GM18951 (cell line): ENCODE data around the gene SIRT3.
"Not testable (repeated sequence)": the region's sequence is repeated elsewhere in the genome, so short reads cannot be mapped to it uniquely, and the experiment has no call there.

Experiments
- POLR2A ChIP-seq: IDR thresholded peaks from 4 replicates; pipeline ENCODE4 v1.6.1; 2011; ENCODE audit warnings: mild to moderate bottlenecking; ENCODE audit not compliant: insufficient read length, insufficient read depth; ENCODE audit errors: extremely low read depth
- in situ Hi-C: fragments of 300-500 bp; cut with MboI; formaldehyde crosslinking; loops from one replicate; pipeline ENCODE4 v1.12.0; 2022; ENCODE audit warnings: low sequenced_read_pairs, mixed read lengths, inconsistent platforms; ENCODE audit not compliant: unreplicated experiment

Gene SIRT3

GRCh38 chr11:223026-223789 is 12.9 kb downstream of the SIRT3 start:
- in situ Hi-C loops: no loop called here
- no peak for TF ChIP-seq POLR2A

GRCh38 chr11:221998-222789 is 13.9 kb downstream of the SIRT3 start:
- in situ Hi-C loops: no loop called here
- no peak for TF ChIP-seq POLR2A

- in situ Hi-C loops: no loop called here
- no peak for TF ChIP-seq POLR2A
Observed at GRCh38 chr11:221539-221938, 14.6 kb downstream of the SIRT3 start.

GRCh38 chr11:220641-221215 is 15.4 kb downstream of the SIRT3 start:
- in situ Hi-C loops: not testable (repeated sequence)

- TF ChIP-seq POLR2A: no peak
- in situ Hi-C loops: no loop called here
Observed at GRCh38 chr11:218815-219593, 17.1 kb downstream of the SIRT3 start.

GRCh38 chr11:217704-218103 is 18.4 kb downstream of the SIRT3 start:
- in situ Hi-C loops: no loop called here
- no peak for TF ChIP-seq POLR2A

- in situ Hi-C loops: no loop called here
Observed at GRCh38 chr11:216081-216974, 19.8 kb downstream of the SIRT3 start.

GRCh38 chr11:215581-216037 is 20.5 kb downstream of the SIRT3 start:
- in situ Hi-C loops: no loop called here
- no peak for TF ChIP-seq POLR2A

More at GRCh38 chr11:216081-216974, 19.8 kb downstream of the SIRT3 start:
- no peak for TF ChIP-seq POLR2A

- TF ChIP-seq POLR2A: no peak
- in situ Hi-C loops: no loop called here
Observed at GRCh38 chr11:214083-214482, 22.1 kb downstream of the SIRT3 start.

GRCh38 chr11:213111-213510 is 23.0 kb downstream of the SIRT3 start:
- in situ Hi-C loops: no loop called here
- no peak for TF ChIP-seq POLR2A

GRCh38 chr11:212150-213100 is 23.7 kb downstream of the SIRT3 start:
- TF ChIP-seq POLR2A: no peak
- in situ Hi-C loops: no loop called here

- in situ Hi-C loops: no loop called here
- no peak for TF ChIP-seq POLR2A
Observed at GRCh38 chr11:211741-212140, 24.4 kb downstream of the SIRT3 start.
